CD4-positive, alpha-beta T cell treated with Interleukin-1 beta for 1 hour (primary cell): ENCODE data around the gene ZNF142.

Source experiments
- DNase-seq, 2 donors: peaks; one replicate each; pipeline ENCODE4 v3.0.0-alpha.2; 2020 to 2022

The ZNF142 gene, protein sequence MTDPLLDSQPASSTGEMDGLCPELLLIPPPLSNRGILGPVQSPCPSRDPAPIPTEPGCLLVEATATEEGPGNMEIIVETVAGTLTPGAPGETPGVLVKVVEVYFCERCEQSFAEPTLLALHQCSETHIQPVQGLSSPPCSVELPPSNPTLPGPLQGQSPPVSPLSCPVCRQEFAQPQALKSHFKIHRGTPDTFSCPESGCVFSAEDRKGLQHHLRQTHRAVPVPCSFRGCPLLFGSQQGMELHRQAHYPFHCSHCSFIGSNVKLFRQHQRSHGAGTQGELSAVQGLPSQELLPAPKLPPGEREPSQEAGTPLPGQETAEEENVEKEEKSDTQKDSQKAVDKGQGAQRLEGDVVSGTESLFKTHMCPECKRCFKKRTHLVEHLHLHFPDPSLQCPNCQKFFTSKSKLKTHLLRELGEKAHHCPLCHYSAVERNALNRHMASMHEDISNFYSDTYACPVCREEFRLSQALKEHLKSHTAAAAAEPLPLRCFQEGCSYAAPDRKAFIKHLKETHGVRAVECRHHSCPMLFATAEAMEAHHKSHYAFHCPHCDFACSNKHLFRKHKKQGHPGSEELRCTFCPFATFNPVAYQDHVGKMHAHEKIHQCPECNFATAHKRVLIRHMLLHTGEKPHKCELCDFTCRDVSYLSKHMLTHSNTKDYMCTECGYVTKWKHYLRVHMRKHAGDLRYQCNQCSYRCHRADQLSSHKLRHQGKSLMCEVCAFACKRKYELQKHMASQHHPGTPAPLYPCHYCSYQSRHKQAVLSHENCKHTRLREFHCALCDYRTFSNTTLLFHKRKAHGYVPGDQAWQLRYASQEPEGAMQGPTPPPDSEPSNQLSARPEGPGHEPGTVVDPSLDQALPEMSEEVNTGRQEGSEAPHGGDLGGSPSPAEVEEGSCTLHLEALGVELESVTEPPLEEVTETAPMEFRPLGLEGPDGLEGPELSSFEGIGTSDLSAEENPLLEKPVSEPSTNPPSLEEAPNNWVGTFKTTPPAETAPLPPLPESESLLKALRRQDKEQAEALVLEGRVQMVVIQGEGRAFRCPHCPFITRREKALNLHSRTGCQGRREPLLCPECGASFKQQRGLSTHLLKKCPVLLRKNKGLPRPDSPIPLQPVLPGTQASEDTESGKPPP (N-terminal part only)

DNA sequence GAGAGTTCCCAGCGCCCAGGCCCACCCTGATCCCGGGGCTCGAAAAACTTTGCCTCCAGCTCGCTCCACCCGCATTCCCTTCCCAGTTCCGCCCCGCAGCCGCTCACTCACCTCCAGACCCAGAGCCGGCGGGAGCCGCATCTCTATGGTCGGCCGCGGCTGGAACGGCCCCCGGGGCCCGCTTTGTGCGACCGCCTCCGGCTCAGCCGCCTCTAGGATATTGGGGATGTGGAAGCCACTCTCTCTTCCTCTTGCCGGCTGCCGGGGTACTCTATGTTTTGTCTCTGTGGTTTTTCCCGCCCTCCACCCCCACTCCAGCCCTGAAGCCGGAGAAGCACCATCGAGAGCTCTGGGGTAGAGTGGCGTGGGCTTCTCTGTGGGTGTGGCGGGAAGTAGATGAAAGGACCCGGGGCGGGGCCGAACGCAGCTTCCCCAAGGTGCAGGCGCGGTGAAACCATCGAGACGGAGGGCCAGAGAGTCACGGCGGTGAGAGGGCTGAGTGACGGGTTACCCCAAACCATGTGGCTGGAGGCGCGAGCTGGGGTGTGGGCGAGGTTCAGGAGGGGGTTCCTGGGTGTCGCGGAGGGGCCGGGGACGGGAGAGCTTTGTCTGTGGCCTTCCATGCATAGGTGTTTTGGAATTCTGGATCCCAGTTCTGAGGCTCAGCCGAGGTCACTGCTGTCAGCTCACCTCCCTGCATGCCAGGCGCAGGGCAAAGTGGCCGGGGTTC, at the start of gene ZNF142, which contains the start of gene BCS1L:
Gene ZNF142, minus strand, starts transcription at position 366 of the 730 bp plus-strand sequence. CDS start 3,194 bp downstream, outside the sequence.
Gene BCS1L, plus strand, starts transcription at position 426 of the 730 bp plus-strand sequence. CDS start 1,305 bp downstream, outside the sequence.
- DNase-seq, result peak; percentile 91 to 93

DNA sequence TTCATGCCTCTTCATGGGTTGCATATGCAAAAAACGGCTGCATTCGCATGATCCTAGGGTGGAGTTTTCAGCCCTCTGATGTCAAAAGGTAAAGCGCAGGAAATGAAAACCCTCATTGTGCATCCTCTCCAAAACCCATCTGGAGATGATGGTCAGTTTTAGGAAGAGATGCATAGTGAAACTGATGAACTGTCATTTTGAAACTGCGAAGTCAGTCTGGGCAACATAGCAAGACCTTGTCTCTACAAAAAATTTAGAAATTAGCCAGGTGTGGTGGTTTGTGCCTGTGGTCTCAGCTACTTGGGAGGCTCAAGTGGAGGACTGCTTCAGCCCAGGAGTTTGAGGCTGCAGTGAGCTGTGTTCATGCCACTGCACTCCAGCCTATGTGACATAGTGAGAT, 48.7 kb upstream of the ZNF142 start:
- DNase-seq, result no peak

DNA sequence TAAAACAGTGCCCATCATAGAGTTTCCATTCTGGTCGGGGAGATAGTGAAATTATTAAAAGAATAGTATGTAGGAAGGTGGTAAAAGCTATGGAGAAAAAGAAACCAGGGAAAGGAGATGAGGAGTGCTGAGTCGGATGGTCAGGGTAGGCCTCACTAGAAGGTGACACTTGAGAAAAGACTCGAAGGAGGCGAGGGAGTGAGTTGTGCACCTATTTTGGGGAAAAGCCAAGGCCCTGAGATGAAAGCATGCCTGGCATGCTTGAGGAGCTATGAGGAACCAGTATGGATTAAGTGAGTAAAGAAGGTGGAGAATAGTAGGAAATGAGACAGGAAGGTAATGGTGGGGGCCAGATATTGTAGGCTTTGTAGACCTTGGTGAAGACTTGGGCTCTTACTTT, 43.9 kb upstream of the ZNF142 start:
- DNase-seq, result no peak

DNA sequence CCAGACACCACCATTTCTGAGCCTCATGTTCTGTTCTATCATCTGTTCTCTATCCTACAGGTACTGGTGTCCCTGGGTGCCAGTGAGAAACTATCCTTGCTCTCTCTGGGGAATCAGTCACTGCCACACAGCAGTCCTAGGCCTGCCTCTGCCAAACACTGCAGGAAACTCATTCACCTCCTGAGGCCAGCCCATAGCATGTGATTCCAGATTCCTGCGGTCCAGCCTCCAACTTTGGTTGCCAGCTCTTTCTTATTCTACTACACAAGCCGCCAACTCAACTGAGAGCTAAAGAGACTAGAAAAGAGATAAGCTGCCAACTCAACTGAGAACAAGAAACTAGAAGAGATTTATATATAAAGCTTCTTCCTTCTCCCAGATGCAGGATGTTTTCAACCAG, 42.4 kb upstream of the ZNF142 start:
- DNase-seq, result no peak

DNA sequence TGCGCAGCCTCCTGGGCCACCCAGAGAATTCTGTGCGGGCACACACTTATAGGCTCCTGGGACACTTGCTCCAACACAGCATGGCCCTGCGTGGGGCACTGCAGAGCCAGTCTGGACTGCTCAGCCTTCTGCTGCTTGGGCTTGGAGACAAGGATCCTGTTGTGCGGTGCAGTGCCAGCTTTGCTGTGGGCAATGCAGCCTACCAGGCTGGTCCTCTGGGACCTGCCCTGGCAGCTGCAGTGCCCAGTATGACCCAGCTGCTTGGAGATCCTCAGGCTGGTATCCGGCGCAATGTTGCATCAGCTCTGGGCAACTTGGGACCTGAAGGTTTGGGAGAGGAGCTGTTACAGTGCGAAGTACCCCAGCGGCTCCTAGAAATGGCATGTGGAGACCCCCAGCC, 39.5 kb upstream of the ZNF142 start:
- no peak for DNase-seq

DNA sequence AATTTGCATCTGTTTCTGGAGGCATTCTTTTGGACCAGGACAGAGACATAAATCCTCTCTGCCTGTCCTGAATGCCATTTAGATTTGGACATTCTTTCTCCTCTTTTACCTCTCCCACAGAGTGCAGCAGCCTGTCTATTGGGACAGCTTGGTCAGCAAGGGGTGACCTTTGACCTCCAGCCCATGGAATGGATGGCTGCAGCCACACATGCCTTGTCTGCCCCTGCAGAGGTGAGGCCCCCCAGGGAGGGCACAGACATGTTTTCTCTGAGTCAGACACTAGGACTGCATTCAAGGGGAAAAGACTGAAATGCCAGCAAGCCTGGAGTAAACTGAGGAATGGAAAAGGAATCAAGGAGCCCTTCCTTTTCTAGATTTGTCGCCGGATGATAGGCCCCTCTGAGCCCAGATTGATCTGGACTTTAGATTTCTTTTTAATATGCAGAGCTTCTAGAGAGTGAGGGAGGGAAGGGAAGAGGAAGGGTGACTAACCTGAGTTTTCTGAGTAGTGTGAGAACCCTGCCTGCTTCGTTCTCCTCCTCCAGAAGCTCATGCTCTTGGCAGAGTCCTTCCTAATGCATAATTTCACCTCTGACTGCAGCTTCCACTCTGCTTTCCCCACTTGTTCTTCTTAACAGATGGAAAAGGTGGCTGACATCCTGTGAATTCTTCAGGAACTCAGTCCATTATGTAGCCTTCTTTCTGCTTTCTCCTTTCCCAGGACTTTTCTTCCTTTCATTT, 35.2 kb upstream of the ZNF142 start:
- no peak for DNase-seq

DNA sequence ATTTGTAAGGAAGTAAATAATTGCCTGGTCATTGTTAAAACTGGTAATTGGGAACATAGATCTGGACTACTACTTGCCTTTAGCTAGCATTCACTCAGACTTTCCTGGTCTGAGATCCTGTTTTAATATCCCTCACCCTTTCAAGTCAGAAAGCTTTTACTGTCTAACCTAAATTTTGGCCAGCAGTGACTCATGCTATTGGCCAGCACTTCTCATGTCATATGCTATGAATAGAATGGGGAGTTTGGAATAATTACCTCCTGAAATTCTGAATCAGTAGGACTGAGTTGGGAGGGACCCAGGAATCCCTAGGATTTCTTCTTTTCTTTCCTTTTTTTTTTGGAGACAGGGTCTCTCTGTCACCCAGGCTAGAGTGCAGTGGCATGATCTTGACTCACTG, 31.8 kb upstream of the ZNF142 start:
- no peak for DNase-seq

DNA sequence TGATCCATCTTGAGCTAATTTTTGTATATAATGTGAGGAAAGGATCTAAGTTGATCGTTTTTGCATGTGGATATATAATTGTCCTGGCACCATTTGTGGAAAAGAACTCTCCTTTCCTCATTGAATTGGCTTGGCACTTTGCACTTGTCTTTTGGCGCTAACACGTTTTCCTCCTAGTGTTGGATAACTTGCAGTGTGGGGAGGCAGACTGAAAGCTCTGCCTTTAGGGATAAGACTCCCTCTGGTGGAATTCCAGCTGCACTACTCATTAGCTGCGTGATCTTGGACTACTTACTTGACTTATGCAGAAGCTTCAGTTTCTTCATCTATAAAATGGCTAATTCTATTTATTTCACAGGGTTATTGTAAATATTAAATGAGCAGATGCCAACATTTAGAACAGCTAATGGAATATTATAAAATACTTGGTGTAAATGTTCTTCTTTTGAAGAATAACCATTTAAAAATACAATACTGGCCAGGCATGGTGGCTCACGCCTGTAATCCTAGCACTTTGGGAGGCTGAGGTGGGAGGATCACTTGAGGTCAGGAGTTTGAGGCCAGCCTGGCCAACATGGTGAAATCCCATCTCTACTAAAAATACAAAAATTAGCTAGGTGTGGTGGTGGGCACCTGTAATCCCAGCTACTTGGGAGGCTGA, 28.1 kb upstream of the ZNF142 start:
- DNase-seq, result peak; percentile 41 to 45

DNA sequence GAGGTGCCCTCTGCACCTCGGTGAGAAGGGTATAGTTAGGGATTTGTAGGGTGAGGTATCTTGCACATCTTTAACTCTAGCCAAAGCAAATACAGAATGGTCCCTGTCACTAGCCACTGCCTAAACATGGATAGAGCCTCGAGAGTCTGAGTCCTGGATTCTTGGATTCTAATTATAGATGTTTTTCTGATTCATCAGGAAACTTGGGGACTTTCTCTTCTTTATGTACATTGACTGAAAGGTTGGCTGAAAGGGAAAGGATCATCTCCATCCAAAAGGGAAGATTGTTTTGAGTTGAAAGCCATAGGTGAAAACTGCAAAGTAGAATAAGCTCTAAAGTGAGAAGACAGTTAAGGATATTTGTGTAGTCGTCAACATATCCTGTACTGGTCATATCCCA, 20.6 kb upstream of the ZNF142 start:
- DNase-seq, result no peak

DNA sequence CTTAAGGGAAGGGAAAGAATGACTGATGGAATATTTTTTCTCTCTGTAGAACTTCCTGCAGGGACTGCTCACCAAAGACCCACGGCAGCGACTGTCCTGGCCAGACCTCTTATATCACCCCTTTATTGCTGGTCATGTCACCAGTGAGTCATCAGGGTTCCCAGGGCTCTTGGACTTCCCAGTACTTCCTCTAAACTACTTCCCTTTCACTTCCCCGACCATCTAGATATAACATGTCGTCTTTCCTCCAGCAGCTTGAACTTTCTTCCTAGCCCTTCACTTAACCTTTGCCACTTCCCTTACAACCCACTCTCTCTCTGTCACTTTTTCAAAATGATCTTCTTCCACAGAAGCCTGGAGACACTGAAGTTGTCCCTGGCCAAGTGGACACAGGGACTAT, 19.7 kb upstream of the ZNF142 start:
- peak in 1 of 2 donors; percentile 61 for DNase-seq

DNA sequence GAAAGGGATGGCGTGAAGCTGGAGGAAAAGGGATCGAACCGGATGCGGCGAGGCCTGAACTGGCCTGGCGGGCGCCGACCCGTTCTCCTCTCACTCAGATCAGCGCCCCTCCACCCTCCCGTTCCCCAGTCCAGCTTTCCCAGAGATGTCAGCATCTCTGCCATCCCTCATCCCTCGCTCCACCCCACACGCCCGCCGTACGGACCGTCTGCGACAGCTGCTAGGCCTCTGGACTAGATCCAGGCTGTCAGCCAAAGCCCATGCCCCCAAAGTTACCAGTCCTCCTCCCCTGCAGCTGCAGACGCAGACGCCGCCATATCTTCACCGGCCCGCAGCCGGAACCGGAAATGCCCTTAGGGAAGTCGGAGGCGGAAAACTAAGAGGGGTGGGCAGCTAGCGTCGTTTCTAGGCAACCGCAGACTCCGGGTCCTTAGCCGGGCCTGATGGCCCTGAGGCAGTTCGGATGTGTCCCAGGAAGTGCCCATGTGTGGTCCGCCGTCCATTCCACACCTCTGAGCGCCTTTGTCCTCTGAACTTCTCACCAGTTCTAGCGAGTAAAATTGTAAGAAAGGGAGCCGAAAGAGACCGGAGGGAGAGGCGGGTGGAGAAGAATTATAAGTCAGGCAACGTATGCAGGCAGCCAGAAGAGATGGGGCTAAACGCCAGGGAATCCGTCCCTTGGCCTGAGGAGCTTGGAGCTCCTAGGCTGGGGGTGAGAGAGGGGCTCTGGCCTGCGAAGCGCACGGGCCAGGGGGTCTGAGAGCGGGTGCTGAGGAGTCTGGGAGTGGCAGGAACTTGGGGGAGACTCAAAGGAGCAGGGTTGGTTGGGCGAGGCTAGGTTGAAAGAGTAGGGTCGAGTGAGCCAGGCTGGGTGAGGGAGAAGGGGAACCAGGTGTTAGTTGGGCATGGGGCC, 12.5 kb upstream of the ZNF142 start, which contains the start of the genes RNF25 and STK36:
Gene RNF25, minus strand, starts transcription at position 349 of the 913 bp plus-strand sequence. Its CDS starts 32 bp downstream, at position 317.
Gene STK36, plus strand, starts transcription at position 433 of the 913 bp plus-strand sequence. CDS start 744 bp downstream, outside the sequence.
- peak; percentile 82 to 83 for DNase-seq

DNA sequence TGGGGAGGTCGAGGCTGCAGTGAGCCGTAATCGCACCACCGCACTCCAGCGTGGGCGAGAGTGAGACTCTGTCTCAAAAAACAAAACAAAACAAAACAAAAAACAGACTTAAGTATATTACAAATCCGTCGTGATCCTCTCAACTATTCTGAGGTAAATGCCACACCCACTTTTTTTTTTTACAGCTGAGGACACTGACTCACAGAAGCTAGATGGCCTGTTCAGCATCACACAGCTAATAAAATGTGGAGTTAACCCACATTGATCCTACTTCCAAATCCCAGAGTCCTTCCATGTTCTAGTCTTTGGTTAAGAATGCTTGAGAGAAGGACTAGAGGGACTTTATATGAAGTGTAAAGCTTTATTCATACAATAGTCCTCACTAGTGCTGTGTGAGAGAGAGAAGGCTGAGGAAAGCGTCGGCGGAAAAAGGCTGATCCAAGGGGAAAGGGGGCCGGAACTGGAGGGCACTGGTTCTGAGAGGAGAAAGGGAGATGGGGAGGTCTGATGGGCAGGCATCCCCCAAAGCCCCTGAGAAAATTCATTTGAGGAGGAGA, 11.8 kb upstream of the ZNF142 start:
- DNase-seq, result no peak

DNA sequence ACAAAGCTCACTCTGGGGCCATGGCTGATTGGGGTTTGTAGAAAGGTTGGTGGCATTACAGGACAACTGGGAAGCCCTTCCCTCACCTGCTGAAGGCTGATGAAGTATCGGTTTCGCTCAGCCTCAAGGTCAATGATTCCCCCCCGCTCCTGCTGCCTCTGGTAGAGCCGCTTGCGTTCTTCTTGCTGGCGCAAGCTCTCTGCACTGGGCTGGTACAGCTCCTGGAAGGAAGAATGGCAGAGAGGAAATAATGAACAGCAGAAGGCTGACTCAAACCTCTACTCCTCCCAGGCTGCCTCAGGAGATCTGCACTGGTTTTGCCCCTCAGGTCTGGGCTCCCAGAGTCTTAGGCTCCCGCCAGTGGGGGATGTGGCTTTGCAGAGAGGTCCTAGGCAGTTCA, 5.2 kb upstream of the ZNF142 start:
- no peak for DNase-seq

DNA sequence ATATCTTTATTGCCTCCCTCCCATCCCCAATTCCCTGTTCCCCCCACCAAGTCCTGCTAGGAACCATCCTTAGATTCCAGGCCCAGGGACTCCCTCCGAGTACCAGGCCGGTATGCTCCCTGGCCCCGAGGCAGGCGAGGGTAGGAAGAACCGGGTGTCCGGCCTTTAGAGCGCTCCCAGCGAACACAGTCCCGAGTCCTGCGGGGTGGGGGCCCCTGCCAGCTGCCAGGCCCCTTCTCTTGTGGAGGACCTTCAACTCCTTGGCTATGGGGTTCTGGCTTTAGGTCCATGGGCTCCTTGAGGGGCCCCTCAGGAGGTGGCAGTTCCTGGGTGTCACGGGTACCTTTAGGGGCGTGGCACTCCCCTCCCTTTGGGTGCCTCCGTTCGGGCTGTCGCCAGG, 4.5 kb upstream of the ZNF142 start:
- DNase-seq, result no peak

DNA sequence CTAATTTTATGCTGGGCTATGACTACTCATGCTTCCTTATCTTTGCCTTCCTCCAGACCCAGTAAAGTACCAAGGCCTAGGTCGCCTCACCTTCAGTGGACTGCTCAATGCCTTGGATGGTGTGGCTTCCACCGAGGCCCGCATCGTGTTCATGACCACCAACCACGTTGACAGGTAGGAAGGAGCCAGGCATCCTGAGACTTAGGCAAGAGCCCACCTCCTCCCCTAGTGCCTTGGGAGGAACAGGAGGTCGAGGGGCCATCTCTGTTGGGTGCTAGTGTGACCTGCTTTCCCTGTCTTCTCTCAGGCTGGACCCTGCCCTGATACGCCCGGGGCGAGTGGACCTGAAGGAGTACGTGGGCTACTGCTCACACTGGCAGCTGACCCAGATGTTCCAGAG, 3.4 kb upstream of the ZNF142 start:
- DNase-seq, result no peak

DNA sequence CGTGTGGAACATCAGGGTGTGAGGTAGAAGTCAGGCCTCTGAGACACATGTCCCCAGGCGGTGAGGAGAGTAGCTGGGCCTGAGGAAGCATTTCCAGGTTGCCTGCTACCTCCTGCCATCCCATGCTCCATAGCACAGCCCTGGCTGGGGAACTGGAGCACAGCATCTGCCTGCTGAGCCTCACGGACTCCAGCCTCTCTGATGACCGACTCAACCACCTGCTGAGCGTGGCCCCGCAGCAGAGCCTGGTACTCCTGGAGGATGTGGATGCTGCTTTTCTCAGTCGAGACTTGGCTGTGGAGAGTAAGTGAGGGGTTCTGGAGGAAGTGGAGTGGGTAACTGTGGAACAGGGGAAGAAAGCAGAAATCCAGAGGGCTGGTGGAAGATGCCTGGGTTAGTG, 3.0 kb upstream of the ZNF142 start:
- DNase-seq, result no peak

DNA sequence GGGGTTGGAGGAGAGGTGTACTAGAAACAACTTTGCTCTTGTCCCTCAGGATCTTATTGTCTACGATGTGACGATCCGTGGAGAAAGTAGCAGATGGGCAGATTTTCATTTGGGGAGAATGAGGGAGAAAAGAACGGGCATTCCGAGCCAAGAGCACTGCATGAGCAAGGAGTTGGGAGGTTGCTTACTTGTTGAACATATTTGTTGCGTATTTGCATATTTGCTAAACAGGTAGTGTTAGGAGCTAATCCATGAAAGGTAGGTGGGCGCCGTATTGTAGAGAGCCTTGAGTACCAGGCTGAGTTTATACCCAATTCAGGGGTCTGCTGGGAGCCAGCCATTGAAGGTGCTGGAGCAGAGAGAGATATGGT, 550 bp upstream of the ZNF142 start:
- DNase-seq, result no peak

DNA sequence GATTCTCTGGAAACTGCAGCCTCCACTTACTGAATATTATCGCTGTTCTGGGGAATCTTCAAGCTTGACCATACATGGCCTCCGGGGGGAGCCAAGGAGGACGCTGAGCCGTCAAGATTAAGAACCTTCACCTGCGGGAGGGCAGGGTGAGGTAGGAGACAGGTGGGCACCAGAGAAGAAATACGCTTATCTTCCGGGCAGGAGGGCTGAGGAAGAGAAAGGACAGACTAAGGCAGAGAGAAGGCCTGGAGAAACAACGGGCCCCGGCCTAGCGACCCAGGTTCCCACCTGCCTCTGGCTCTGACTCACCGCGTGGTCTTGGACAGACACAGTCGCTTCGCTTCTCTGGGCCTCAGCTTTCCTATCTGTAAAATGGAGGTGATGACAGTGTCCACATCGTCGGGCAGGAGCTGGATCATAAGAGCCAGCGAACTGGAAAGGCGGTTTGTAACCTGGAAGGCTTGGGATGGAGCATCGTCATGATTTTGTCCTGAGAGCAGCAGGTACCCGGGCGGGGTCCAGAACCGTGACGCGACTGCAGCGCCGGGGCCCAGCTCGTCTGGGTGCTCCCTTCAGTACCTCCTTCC, 659 bp downstream of the ZNF142 start:
- DNase-seq, result peak; percentile 20 to 44

DNA sequence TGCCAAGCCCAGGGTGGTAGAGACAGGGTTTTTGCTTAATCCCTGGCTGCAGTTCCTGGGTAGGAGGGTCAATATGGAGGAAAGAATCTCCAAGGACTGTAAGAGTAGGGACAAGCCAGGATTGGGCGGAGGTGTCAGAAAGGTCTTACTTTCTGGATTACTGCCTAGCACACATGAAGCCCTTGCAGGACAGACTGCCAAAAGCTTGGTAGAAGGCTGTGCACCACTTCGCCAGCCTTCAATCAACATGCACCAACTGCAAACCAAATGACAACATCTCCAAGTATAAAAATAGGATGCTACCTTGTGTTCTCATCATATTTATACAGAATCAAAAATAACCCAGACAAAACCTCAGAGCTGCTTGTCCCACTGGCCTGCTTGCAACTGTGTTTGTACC, 3.7 kb downstream of the ZNF142 start:
- no peak for DNase-seq
